HG03565 (cell line): ENCODE measurements around the gene NLE1.
"Not testable (repeated sequence)": the region's sequence is repeated elsewhere in the genome, so short reads cannot be mapped to it uniquely, and the experiment has no call there.

Source experiments
- ATAC-seq: cut with Tn5 transposase; IDR thresholded peaks from one replicate; pipeline ENCODE4 v1.9.1; 2021; ENCODE audit warnings: mild to moderate bottlenecking, moderate library complexity; ENCODE audit not compliant: unreplicated experiment

The NLE1 gene

GRCh38 chr17:35129973-35130351 lies 12.1 kb downstream of the NLE1 start:
- ATAC-seq = no peak

DNA sequence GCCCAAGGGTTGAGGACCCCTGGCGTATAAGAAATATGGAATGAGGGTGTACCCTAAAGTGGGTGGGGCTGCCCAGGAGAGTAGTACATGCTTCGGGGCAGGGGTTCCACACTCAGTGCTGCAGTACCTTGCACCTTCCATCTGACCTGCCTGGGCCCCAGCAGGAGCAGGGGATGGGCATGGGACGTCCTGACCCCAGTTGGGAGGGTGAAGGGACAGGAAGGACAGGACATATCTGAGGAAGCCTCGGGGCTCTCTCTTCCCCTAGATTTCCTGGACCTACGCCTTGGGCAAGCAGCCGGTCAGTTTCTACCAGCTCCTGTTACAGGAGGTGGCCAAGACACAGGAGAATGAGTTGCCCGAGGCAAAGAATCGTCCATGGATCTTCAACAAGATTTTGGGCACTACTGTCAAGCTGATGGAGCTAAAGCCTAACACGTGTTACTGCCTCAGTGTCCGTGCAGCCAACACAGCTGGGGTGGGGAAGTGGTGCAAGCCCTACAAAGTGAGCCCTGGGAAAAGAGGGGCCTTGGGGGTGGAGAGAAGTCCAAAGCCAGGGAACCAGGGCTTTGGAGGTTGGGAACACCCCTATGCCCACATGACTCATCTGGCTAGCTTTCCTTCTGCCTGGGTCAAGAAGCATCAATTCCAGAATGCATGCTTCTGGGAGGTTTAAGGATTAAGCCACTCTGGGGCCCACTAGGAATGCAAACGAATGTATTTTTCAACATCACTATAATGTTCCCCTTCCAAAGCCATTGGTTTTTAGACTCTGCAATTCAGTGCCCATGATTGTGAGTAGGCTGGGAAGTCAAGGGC lies 12.7 kb downstream of the NLE1 start:
- ATAC-seq = no peak

DNA sequence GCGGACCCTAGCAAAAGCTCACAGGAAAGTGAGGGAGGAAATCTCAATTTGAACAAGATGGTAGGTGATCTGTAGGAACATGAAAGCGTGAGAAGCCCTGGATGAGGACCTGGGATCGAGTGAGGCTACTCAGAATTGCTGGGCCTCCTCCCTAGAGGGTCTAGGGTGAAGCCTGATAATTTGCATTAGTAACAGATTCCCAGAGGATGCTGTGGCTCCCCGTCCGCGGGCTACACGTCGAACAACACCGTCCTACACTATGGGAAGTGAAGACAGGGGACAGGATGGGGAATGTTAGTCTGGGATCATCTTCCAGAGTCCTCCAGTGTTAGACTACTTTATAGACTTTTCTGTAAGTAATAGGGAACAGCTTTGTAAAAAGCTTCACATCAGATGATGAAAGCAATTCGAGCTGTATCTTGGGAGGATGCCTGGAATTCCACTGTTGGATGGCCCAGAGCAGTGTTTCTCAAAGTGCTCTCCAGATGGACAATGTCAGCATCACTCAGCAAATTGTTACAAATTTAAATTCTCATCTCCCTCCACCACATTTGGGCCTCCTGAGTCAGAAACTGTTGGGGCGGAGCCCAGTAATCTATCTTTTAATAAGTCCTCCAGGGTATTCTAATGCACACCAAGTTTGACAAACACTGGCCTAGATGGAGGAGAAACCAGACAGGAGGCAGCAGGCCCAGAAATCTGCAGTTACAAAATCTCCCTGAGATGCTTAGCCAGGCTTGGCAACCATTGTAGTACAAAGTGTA lies 14.2 kb downstream of the NLE1 start:
- ATAC-seq = no peak

GRCh38 chr17:35121315-35121714 lies 20.8 kb downstream of the NLE1 start, which contains the start of gene FNDC8:
FNDC8 (plus strand) TSS chr17:35121615; CDS start chr17:35121694, 79 bp downstream.
- ATAC-seq = no peak

DNA sequence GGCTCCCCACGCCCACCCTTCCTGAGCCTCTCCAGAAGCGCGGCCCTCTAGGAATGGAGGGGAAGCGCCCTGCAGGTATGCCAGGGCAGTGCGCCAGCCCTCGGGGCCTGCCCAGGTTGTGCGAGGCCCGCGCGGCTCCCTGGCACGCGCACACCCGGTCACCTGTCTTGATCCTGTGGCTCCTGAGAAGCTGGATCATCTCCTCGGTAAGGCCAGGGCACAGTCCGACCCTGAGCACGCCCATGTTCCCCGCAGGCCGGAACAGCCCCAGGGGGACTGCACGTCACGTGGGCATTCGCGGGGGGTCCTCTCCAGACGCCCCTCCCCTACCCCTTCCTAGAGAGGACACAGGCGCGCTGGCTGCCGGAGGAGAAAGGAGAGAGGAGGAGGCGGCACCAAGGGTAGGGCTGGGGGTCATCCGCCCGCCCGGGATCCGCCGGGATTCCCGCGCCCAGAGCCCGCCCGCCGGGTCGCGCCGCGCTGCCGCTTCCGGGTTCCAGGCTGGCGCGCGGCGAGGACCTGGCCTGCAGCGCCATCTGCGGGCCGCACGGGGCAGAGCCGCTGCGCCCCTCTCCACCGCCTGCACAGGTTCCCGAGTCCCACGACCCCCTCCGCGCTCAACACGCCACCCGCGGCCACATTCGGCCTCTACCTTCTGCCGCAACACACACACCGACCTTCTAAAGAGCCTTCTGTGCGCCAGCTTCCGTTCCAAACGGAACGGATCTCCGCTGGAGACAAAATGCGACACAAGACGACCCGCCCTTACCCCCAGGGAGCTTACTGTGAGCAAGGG lies 22.5 kb downstream of the NLE1 start, which contains the start of gene RAD51D:
Gene RAD51D (minus strand): TSS at position 491 of the 796 bp plus-strand sequence. CDS start 247 bp downstream, at position 244.
- peak; percentile 80 for ATAC-seq

DNA sequence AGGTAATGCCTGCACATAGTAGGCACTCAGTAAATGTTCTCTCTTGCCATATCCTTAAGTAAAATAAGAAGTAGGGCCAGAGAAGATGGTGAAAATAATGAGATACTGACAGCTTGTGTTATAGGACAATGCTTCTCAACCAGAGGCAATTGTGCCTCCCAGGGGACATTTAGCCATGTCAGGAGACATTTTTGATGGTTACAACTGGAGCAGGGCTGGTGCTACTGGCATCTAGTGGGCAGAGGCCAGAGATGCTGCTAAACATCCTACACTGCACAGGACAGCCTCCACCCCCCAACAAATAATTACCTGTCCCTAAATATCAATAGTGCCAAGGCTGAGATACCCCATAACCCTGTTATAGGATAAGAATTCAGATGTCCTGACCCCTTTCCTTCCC lies 24.1 kb downstream of the NLE1 start:
- no peak for ATAC-seq

DNA sequence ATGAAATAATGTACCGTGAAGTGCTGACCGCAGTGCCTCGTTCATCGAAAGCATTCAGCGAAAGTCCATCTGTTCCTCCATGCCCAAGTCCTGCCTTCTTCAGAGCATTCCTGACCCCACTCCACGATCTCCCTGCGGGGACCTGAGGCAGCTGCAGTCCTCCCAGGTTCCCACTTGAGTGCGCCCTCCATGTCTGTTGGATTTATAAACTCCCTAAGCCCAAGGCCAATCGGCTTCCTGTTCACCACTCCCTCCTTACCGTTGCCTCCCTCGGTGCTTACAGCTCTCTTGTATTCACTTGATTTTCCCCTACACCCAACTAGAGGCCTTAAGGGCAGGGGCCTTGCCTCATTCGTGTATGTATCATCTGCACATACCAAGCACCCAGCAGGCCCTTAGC lies 25.3 kb downstream of the NLE1 start:
- no peak for ATAC-seq

- not testable (repeated sequence) for ATAC-seq
These were observed 31.3 kb downstream of the NLE1 start for GRCh38 chr17:35110791-35111190.

- ATAC-seq = no peak
These were observed 37.2 kb downstream of the NLE1 start for GRCh38 chr17:35104844-35105450.

DNA sequence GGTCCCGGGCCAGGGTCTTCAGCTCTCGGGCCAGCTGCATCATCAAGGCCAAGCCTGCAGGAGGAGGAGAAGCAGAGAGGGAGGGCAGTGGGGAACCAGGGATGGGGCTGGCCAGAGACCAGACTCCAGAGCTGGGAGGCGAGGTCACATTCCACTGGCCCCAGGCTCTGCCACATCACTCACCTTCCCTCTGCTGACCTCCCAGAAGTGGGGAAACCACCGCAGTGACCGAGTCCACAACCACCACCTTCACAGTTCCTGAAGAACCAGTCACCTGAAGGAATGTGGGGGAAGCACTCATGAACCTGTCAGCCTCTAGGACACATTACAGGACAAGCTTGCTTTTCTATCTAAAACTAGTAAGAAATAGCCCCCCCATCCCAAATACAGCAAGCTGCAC lies 38.8 kb downstream of the NLE1 start:
- no peak for ATAC-seq

DNA sequence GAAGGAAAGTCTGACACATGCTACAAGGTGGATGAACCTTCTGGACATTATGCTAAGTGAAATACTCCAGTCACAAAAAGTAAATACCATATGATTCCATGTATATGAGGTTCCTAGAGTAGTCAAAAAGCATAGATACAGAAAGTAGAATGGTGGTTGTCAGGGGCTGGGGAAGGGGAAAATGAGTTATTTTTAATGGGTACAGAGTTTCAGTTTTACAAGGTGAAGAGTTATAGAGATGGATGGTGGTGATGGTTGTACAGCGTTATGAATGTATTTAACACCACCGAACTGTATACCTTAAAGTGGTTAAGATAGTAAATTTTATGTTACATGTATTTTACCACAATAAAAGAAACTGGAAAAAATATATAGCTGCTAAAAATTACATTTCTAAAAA lies 40.4 kb downstream of the NLE1 start:
- ATAC-seq = no peak

DNA sequence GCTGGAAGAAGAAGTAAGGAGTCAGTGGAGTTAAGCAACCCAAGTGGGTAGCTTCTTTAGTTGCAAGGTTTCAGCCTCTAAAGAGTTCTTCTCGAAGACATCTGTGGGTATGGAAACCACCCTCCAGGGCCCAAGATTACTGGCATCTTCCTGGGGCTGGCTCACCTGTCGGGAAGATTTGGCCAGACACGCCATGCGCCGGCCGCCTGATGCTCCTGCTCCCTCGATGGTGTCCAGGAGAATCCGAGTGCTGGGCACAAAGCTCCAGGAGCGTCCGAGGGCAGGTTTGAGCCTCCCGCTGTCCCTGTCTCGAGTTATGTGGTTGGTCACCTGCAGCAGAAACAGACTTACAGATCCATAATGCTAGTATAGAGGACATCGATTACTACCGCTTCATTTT lies 41.1 kb downstream of the NLE1 start:
- no peak for ATAC-seq

DNA sequence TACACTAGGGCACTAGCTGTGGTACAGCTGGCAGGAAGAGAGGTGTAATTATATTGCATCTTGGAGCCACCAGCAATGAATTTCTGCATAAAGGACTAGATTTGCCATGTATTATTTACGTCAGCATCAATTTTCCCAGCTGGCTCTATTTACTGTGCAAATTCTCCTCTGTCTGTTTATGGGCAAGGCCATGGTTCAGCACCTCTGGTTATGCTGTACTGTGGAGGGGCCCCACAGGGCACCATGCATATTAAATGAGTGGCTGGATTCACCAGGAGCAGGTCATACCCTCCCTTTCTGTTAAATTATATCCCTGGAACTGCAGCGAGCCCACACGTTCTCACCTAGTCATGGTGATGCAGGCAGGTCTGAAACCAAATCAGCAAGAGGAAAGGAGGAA lies 42.2 kb downstream of the NLE1 start:
- ATAC-seq = no peak

- ATAC-seq = no peak
These were observed 44.3 kb downstream of the NLE1 start for GRCh38 chr17:35097776-35098175.

DNA sequence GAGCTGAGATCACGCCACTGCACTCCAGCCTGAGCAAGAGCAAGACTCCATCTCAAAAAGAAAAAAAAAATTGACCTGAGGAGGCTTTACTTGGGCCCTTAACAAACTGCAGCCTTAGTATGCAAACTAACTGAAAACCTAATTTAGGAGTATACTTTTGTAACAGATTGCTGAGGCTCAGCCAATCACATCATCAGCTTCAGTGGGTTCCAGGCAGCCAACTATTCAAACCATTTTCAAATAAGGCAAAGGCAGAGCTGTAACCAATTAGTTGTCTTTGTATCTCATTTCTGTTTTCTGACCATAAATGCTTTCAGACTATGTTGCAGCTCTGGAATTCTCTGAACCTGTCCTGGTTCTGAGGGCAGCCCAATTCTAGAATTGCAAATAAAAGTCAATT lies 46.4 kb downstream of the NLE1 start:
- ATAC-seq = no peak

DNA sequence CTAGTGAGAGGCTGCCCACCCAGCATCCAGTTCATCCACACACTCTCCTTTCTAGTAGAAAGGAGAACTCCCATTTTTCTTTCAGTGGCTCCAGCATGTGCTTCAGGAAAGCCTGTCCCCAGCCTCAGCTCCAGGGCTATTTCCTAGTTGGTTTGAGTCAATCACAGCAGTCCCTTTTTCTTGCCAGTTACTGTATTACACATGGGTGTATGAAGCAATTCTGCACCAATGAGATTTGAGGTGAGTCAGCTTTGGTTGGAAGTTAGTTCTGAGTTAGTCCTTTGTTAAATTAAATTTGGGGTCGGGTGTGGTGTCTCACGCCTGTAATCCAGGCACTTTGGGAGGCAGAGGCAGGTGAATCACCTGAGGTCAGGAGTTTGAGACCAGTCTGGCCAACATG lies 47.2 kb downstream of the NLE1 start:
- ATAC-seq = no peak

- not testable (repeated sequence) for ATAC-seq
These were observed 51.4 kb downstream of the NLE1 start for GRCh38 chr17:35090707-35091106.

DNA sequence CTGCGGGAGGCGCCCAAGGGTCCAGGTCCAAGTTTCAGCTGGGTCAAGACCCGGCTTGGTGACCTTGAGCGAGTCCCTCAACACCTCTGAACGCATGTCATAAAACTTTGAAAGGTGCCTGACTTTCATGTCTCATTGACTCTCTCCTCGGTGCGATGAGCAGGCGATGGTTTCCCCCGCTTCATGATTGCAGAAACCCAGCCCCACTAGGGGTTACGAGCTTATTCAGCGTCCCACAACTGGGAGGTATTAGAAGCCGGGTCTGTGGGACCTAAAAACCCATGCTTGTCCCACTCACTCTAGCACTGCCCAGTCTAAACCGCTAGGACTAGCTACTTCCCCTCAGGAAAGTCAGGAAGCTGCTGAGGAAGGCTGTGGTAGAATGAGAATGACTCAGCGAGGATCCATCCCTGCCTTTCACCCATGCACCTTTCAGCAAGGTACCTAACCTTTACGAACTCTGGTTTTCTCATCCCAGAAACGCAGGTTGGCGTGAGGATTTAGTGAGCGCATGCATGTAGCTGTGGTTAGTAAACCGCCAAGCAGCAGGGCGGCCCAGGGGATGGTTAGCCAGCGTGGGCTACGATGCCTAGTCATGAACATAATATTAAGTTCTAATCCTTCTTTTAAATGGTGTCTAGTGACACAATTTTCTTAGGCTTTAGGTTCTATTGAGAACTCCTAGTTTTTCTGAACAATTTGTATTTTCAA lies 52.4 kb downstream of the NLE1 start:
- no peak for ATAC-seq

- ATAC-seq = peak; percentile 53
These were observed 53.1 kb downstream of the NLE1 start for GRCh38 chr17:35088881-35089585.
